Lung (tissue), 12 donors: ENCODE measurements around the gene PLVAP. TPM values are rescaled to one million over a fixed set of nuclear protein-coding genes. Genes with fewer than 3 reads are reported as not detected.

ENCODE experiments used
- ATAC-seq: fragments of 200-7000 bp; cut with Tn5 transposase; one replicate; pipeline ENCODE4 v1.9.1; 2020; ENCODE audit warnings: moderate number of reproducible peaks; ENCODE audit not compliant: insufficient read depth, low FRiP score
- DNase-seq, 3 donors: peaks; one replicate each; pipeline ENCODE4 v3.0.0-alpha.2; 2013 to 2017
- H3K27ac ChIP-seq, 2 donors: one replicate each; pipeline ENCODE4 v1.5.1; 2013; ENCODE audit warnings: mild to moderate bottlenecking in 2 of 2, moderate library complexity in 2 of 2, control low read depth in 1 of 2, inconsistent platforms in 1 of 2, low read depth in 1 of 2, low read length in 1 of 2
- H3K27me3 ChIP-seq, 3 donors: one replicate each; pipeline ENCODE4 v1.5.1; 2013; ENCODE audit warnings: low read length in 2 of 3; ENCODE audit not compliant: control insufficient read depth in 3 of 3, insufficient read depth in 3 of 3
- H3K36me3 ChIP-seq, 4 donors: one replicate each; pipeline ENCODE4 v1.5.1; 2013; ENCODE audit warnings: low read length in 4 of 4, mild to moderate bottlenecking in 1 of 4, moderate library complexity in 1 of 4; ENCODE audit not compliant: control insufficient read depth in 4 of 4, insufficient read depth in 4 of 4
- H3K4me1 ChIP-seq, 5 donors: one replicate each; pipeline ENCODE4 v1.5.1; 2013; ENCODE audit warnings: low read length in 5 of 5, mild to moderate bottlenecking in 2 of 5, moderate library complexity in 1 of 5; ENCODE audit not compliant: control insufficient read depth in 5 of 5, insufficient read depth in 5 of 5
- H3K4me3 ChIP-seq: one replicate; pipeline ENCODE4 v1.5.1; 2013; ENCODE audit warnings: mild to moderate bottlenecking, control low read depth, moderate library complexity
- H3K9ac ChIP-seq, 2 donors: one replicate each; pipeline ENCODE4 v1.5.1; 2013; ENCODE audit warnings: low read length in 2 of 2, control low read depth in 1 of 2; ENCODE audit not compliant: insufficient read depth in 1 of 2
- H3K9me3 ChIP-seq, 4 donors: one replicate each; pipeline ENCODE4 v1.5.1; 2013; ENCODE audit warnings: low read length in 3 of 4, mild to moderate bottlenecking in 1 of 4, moderate library complexity in 1 of 4; ENCODE audit not compliant: control insufficient read depth in 4 of 4, insufficient read depth in 3 of 4
- WGBS, 2 donors: extraction: QIAGEN DNeasy Blood & Tissue Kit; methylation state at CpG; one replicate each; pipeline ENCODE4 v1.1.7; 2013; 5-methylcytosine and 5-hydroxymethylcytosine counted together
- polyA plus RNA-seq, 2 donors: library from polyadenylated mRNA; stranded (reverse); fragments of 200-250 nt; gene quantifications; one replicate each; pipeline ENCODE4 v1.2.1, GENCODE V29; 2013
- total RNA-seq, 2 donors: library from RNA; depleted of rRNA in 1 of 2; stranded (reverse); fragments of >200 nt in 1 of 2; gene quantifications; one replicate each; pipeline ENCODE4 v1.2.1, GENCODE V29; 2014 to 2021
- TF ChIP-seq, protein P1 (sequence below): IDR thresholded peaks from 2 replicates; pipeline ENCODE4 v1.5.1; 2012; ENCODE audit warnings: mild to moderate bottlenecking; ENCODE audit errors: control extremely low read depth, extremely low read depth
- donor health status: control.
- donor health status: control.
- donor health status: Bipolar disorder and iron deficiency.
- donor health status: healthy.
- donor health status: DM: yes; HTN: yes; CAD: no.

Gene PLVAP
- total and polyA plus RNA-seq, 4 donors, result 6.4 to 55.0 (median 25.8) TPM

DNA sequence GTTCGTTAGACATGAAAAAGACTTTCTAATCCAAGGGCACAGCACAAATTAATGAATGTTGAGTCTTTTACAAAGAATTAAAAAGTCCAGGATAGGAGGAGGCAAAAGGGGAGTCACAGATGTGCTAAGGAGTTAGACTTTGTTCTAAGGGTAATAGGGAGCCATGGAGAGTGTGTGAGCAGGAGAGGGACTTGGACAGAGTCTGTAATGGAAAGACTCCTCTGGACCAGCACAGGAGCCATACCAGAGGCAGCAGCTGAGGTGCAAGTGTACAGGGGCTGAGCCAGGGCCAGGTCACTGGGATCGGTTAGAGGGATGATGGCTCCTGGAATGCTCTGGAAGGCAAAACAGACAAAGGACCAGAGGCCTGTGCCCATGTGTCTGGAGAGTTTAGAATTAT is 29.3 kb downstream of the PLVAP start:
- H3K36me3 ChIP-seq, result no peaks in the 10 kb centered on the region
- no peak for DNase-seq
- peaks cover 0 to 15% (median 6%) of the 10 kb centered on the region in 5 donors for H3K4me1 ChIP-seq
- ATAC-seq, result no peak
- peaks cover 0 to 4% (median 0%) of the 10 kb centered on the region in 3 donors for H3K27me3 ChIP-seq
- no peak overlapping the region for H3K4me3 ChIP-seq
- no peak overlapping the region for H3K9ac ChIP-seq
- WGBS, 2 donors, result 61 to 69% methylated on average over 2 of the region's 2 CpGs
- TF ChIP-seq, protein P1, sequence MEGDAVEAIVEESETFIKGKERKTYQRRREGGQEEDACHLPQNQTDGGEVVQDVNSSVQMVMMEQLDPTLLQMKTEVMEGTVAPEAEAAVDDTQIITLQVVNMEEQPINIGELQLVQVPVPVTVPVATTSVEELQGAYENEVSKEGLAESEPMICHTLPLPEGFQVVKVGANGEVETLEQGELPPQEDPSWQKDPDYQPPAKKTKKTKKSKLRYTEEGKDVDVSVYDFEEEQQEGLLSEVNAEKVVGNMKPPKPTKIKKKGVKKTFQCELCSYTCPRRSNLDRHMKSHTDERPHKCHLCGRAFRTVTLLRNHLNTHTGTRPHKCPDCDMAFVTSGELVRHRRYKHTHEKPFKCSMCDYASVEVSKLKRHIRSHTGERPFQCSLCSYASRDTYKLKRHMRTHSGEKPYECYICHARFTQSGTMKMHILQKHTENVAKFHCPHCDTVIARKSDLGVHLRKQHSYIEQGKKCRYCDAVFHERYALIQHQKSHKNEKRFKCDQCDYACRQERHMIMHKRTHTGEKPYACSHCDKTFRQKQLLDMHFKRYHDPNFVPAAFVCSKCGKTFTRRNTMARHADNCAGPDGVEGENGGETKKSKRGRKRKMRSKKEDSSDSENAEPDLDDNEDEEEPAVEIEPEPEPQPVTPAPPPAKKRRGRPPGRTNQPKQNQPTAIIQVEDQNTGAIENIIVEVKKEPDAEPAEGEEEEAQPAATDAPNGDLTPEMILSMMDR, result no peak
- peak overlapping the region; percentile 31 to 58 for H3K27ac ChIP-seq
- H3K9me3 ChIP-seq, result no peaks in the 10 kb centered on the region

DNA sequence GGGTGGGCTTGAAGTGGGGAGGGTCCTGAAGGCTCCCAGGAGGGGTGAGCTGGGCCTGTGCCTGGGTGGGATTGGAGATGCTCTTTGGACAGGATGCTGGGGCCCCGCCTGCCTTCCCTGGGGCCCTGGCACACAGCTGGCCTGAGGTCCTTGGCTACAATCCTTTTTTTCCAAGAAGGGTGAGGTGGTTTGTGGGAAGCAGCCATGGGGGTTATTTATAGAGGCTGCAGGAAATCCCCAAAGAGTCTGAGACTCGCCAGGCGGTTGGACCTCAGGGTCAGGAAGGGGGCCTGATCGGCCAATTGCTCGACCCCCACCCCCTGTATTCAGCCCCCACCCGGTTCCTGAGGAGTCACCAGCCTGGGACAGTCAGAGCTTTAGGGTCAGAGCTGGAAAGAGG is 29.8 kb downstream of the PLVAP start:
- no peaks in the 10 kb centered on the region for H3K36me3 ChIP-seq
- no peaks in the 10 kb centered on the region for H3K9me3 ChIP-seq
- peaks cover 0 to 11% (median 6%) of the 10 kb centered on the region in 5 donors for H3K4me1 ChIP-seq
- H3K4me3 ChIP-seq, result no peak overlapping the region
- TF ChIP-seq, protein P1, result no peak
- WGBS, 2 donors, result 18 to 34% methylated on average over 6 of the region's 6 CpGs
- peak overlapping the region; percentile 31 to 53 for H3K27ac ChIP-seq
- ATAC-seq (peak; percentile 31), DNase-seq (no peak)
- peaks cover 0 to 4% (median 0%) of the 10 kb centered on the region in 3 donors for H3K27me3 ChIP-seq
- H3K9ac ChIP-seq, result no peak overlapping the region

DNA sequence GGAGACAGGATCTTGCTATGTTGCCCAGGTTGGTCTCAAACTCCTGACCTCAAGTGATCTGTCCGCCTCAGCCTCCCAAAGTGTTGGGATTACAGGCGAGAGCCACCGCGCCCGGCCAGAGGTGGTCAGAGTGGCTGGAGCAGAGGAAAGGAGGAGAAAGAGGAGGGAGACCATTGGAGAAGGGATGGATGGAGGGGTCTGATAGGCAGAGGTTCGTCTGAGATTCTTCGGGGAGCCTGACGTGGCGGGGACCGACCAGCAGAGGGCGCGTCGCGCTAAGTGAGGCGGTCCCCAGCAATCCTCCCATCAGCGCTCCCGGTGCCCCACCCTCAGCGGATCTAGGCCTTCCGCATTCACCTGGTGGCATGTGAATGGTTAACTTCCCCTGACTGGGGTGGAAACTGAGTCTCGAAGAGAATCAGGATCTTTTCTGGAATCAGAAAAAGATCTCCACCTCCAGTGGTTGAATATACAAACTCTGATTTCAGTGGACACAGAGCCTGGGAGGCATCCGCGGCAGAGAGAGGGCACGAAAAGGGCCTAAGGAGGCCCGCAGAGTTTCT is 31.0 kb downstream of the PLVAP start:
- H3K4me1 ChIP-seq, result peaks cover 0 to 8% (median 4%) of the 10 kb centered on the region in 5 donors
- TF ChIP-seq, protein P1, result peak; percentile 90
- peak; percentile 80 for ATAC-seq
- H3K9ac ChIP-seq, result no peak overlapping the region
- DNase-seq, result peak; percentile 70 to 73 (median 70)
- peaks cover 0 to 4% (median 0%) of the 10 kb centered on the region in 3 donors for H3K27me3 ChIP-seq
- 17% methylated on average over 24 of the region's 24 CpGs for WGBS, 2 donors
- no peaks in the 10 kb centered on the region for H3K9me3 ChIP-seq
- H3K27ac ChIP-seq, result no peak overlapping the region
- peaks cover 0 to 5% (median 1%) of the 10 kb centered on the region in 4 donors for H3K36me3 ChIP-seq
- no peak overlapping the region for H3K4me3 ChIP-seq

DNA sequence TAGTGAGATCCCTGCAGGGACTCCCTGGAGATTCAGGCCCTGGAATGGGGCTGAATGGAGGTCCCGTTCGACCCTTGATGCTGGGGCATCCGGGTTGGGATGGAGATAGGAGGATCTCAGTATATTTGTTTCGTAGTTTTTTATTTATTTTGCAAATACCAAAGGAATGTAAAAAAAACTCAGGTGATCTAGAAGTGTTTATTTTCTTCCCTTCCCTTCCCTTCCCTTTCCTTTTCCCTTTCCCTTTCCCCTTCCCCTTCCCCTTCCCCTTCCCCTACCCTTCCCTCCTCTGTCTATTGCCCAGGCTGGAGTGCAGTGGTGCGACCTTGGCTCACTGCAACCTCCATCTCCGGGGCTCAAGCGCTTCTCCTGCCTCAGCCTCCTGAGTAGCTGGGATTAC is 35.3 kb downstream of the PLVAP start:
- no peak overlapping the region for H3K27ac ChIP-seq
- no peak overlapping the region for H3K9ac ChIP-seq
- 88% methylated on average over 7 of the region's 7 CpGs for WGBS, 2 donors
- H3K4me3 ChIP-seq, result no peak overlapping the region
- H3K4me1 ChIP-seq, result peaks cover 0 to 11% (median 6%) of the 10 kb centered on the region in 5 donors
- H3K9me3 ChIP-seq, result no peaks in the 10 kb centered on the region
- H3K36me3 ChIP-seq, result peaks cover 0 to 8% (median 2%) of the 10 kb centered on the region in 4 donors
- H3K27me3 ChIP-seq, result no peaks in the 10 kb centered on the region
- no peak for DNase-seq
- ATAC-seq, result no peak
- TF ChIP-seq, protein P1, result no peak
